Esophagus squamous epithelium (tissue), 4 donors: ENCODE results near the gene DNAH14.

ENCODE experiments used
- CTCF ChIP-seq, 6 experiments: fragments of 450-650 bp in 4 of 6; fragments of 200-600 bp in 2 of 6; sonication (generic) in 2 of 6; IDR thresholded peaks; one replicate each; pipeline ENCODE4 v1.5.1; 2016 to 2019; ENCODE audit warnings: antibody characterized with exemption in 6 of 6, mild to moderate bottlenecking in 4 of 6, moderate library complexity in 4 of 6
- POLR2A ChIP-seq, 4 donors: fragments of 450-650 bp; IDR thresholded peaks; one replicate each; pipeline ENCODE4 v1.6.1; 2017; ENCODE audit warnings: antibody characterized with exemption in 4 of 4, mild to moderate bottlenecking in 4 of 4, moderate library complexity in 3 of 4

- TF ChIP-seq POLR2A (IDR thresholded peaks at IDR 0.05) (no peak), CTCF (IDR thresholded peaks at IDR 0.05) (no peak)
These were observed 511.1 kb downstream of the DNAH14 start for GRCh38 chr1:225440380-225441221.
